Epithelial cell of prostate (primary cell): ENCODE measurements around the gene CYP2A6.

Experiments used
- DNase-seq: peaks from one replicate; pipeline ENCODE4 v3.0.0-alpha.2; 2011; ENCODE audit warnings: low read depth, low spot score
- H3K27ac ChIP-seq: fragments of 450-650 bp; 2 replicates; pipeline ENCODE4 v1.5.1; 2017; ENCODE audit warnings: mild to moderate bottlenecking

Gene CYP2A6

GRCh38 chr19:40804783-40805242 is 45.4 kb downstream of the CYP2A6 start:
- no peak for DNase-seq
- H3K27ac ChIP-seq: no peak overlapping the region

- no peak overlapping the region for H3K27ac ChIP-seq
- no peak for DNase-seq
These were observed 46.1 kb downstream of the CYP2A6 start for GRCh38 chr19:40803857-40804782.

GRCh38 chr19:40803170-40803856 is 46.9 kb downstream of the CYP2A6 start:
- no peak for DNase-seq
- no peak overlapping the region for H3K27ac ChIP-seq

- DNase-seq: no peak
These were observed 47.7 kb downstream of the CYP2A6 start for GRCh38 chr19:40802300-40803169.

GRCh38 chr19:40801426-40802299 is 48.6 kb downstream of the CYP2A6 start:
- no peak overlapping the region for H3K27ac ChIP-seq
- no peak for DNase-seq

More at GRCh38 chr19:40802300-40803169, 47.7 kb downstream of the CYP2A6 start:
- no peak overlapping the region for H3K27ac ChIP-seq

- no peak overlapping the region for H3K27ac ChIP-seq
- DNase-seq: no peak
These were observed 49.3 kb downstream of the CYP2A6 start for GRCh38 chr19:40800997-40801377.

GRCh38 chr19:40800339-40800996 is 49.8 kb downstream of the CYP2A6 start:
- H3K27ac ChIP-seq: no peak overlapping the region
- no peak for DNase-seq

- DNase-seq: no peak
- H3K27ac ChIP-seq: peak overlapping the region; percentile 67
These were observed 50.5 kb downstream of the CYP2A6 start for GRCh38 chr19:40799558-40800338.

GRCh38 chr19:40798683-40799557 is 51.3 kb downstream of the CYP2A6 start, which contains the start of gene EGLN2:
Gene EGLN2, plus strand, starts transcription at chr19:40799191. Its CDS starts 1,382 bp downstream, at chr19:40800573.
- DNase-seq: peak; percentile 97
- peak within 1 kb of the TSS; percentile 67 for H3K27ac ChIP-seq

- H3K27ac ChIP-seq: peak overlapping the region; percentile 67
- no peak for DNase-seq
These were observed 52.1 kb downstream of the CYP2A6 start for GRCh38 chr19:40797963-40798682.

- peak overlapping the region; percentile 67 for H3K27ac ChIP-seq
- DNase-seq: no peak
These were observed 52.9 kb downstream of the CYP2A6 start for GRCh38 chr19:40797166-40797962.
